Fibroblast of villous mesenchyme (primary cell): Measurements from ENCODE around the gene UBE2I. TPM values are rescaled to one million over a fixed set of nuclear protein-coding genes. Genes with fewer than 3 reads are reported as not detected.

Experiments used
- DNase-seq: peaks from one replicate; pipeline ENCODE4 v3.0.0-alpha.2; 2010; ENCODE audit warnings: low read depth
- H3K4me3 ChIP-seq: 2 replicates; pipeline ENCODE4 v1.5.1; 2011; ENCODE audit warnings: low read depth, mild to moderate bottlenecking, low read length
- total RNA-seq: library from RNA; depleted of rRNA; stranded (reverse); fragments of >200 nt; gene quantifications from 2 replicates; pipeline ENCODE4 v1.2.3, GENCODE V29; 2012
- TF ChIP-seq, protein P1 (sequence below): IDR thresholded peaks from 2 replicates; pipeline ENCODE4 v1.5.1; 2012; ENCODE audit warnings: low read depth, mild to moderate bottlenecking, low read length; ENCODE audit not compliant: insufficient read depth

Gene UBE2I
- total RNA-seq, 1 donor: 44.9 TPM

DNA sequence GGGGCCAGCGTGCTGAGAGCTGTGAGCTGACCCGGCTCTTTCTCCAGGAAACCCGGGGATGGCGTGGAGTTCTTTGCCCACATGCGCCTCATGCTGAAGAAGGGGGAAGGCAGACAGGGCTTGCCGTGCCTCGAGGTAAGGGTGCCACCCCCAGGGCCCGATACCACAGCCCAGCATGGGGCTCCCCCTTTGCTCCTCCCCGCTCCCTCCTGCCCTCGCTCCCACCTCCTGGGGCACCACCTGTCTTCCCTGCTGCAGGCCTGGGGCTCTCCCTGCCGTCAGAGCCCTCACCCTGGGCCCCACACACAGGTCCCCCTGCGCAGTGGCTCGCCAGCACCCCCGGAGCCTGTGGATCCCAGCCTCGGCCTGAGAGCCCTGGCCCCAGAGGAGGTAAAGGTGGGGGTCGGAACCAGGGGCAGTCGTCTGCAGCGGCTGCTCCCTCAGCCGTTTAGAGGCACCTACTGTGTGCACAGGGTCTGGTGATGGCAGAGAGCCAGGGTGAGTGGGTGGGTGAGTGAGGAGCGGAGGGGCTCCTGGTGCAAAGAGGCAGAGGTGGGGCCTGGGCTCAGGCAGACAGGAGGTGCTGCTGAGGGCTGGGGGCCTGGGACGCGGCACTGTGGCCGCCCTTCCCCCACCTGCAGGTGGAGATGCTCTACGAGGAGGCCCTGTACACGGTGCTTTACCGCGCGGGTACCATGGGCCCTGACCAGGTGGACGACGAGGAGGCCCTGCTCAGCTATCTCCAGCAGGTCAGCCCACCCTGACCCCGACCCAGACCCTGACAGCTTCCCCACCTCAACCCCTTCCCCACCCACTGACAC, 29.6 kb downstream of the UBE2I start:
- DNase-seq: no peak
- TF ChIP-seq, protein P1, sequence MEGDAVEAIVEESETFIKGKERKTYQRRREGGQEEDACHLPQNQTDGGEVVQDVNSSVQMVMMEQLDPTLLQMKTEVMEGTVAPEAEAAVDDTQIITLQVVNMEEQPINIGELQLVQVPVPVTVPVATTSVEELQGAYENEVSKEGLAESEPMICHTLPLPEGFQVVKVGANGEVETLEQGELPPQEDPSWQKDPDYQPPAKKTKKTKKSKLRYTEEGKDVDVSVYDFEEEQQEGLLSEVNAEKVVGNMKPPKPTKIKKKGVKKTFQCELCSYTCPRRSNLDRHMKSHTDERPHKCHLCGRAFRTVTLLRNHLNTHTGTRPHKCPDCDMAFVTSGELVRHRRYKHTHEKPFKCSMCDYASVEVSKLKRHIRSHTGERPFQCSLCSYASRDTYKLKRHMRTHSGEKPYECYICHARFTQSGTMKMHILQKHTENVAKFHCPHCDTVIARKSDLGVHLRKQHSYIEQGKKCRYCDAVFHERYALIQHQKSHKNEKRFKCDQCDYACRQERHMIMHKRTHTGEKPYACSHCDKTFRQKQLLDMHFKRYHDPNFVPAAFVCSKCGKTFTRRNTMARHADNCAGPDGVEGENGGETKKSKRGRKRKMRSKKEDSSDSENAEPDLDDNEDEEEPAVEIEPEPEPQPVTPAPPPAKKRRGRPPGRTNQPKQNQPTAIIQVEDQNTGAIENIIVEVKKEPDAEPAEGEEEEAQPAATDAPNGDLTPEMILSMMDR: no peak
- H3K4me3 ChIP-seq: no peak overlapping the region

DNA sequence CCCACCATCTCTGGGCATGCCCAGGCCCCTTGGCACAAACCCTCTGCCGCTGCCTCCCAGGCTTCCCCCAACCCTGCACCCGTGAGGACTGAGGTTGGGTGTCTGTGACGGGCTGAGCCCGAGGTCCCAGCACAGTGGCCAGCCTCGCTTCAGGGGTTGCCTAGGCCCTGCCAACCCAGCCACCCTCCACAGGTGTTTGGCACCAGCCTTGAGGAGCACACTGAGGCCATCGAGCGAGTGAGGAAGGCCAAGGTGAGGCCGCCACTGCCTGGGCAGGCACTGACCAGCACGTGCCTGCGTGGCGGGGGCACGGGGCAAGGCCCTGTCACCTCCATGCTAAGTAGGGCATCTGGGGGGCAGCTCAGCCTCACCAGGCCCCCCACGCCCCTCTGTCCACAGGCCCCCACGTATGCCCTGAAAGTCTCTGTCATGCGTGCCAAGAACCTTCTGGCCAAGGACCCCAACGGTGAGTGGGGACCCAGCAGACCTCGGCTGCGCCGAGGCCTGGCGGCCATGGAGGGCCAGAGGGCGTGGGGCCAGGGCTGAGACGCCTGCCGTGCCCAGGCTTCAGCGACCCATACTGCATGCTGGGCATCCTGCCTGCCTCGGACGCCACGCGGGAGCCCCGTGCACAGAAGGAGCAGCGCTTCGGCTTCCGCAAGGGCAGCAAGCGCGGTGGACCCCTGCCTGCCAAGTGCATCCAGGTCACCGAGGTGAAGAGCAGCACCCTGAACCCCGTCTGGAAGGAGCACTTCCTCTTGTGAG, 31.5 kb downstream of the UBE2I start:
- no peak overlapping the region for H3K4me3 ChIP-seq
- no peak for DNase-seq
- TF ChIP-seq, protein P1: no peak

DNA sequence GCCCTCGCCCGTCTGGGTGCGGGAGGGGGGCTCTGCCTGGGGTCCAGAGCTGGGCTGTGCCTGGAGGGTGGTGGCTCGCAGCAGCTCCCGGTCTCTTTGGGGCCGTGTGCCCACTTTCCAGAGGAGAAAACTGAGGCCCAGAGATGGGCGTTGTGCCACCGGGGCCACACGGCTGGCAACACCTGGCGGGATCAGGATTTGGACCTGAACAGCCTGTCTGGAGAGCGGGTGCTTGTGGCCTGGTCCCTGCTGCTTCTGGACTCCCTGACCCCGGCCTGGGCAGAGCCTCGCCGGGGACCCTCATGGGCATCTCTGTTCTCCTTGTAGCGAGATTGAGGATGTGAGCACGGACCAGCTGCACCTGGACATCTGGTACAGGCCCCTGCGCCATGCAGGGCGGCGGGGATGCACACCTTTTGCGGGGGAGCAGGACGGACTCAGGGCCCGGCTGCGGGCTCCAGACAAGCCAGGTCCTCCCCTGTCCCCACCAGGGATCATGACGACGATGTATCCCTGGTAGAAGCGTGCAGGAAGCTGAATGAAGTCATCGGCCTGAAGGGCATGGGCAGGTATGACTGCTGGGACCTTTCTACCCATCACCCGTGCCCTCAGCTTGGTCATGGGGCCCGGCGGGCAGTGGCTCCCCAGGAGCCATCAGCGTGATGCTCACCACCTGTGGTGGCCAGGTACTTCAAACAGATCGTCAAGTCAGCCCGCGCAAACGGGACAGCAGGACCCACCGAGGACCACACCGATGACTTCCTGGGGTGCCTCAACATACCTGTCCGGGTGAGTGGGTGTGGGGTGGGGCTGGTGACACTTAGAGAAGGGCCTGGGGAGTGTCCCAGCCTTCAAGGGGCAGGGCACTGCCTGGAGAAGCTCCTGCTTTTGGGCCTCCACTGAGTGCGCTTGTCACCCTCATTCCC, 32.3 kb downstream of the UBE2I start:
- DNase-seq: no peak
- no peak overlapping the region for H3K4me3 ChIP-seq
- TF ChIP-seq, protein P1: no peak

DNA sequence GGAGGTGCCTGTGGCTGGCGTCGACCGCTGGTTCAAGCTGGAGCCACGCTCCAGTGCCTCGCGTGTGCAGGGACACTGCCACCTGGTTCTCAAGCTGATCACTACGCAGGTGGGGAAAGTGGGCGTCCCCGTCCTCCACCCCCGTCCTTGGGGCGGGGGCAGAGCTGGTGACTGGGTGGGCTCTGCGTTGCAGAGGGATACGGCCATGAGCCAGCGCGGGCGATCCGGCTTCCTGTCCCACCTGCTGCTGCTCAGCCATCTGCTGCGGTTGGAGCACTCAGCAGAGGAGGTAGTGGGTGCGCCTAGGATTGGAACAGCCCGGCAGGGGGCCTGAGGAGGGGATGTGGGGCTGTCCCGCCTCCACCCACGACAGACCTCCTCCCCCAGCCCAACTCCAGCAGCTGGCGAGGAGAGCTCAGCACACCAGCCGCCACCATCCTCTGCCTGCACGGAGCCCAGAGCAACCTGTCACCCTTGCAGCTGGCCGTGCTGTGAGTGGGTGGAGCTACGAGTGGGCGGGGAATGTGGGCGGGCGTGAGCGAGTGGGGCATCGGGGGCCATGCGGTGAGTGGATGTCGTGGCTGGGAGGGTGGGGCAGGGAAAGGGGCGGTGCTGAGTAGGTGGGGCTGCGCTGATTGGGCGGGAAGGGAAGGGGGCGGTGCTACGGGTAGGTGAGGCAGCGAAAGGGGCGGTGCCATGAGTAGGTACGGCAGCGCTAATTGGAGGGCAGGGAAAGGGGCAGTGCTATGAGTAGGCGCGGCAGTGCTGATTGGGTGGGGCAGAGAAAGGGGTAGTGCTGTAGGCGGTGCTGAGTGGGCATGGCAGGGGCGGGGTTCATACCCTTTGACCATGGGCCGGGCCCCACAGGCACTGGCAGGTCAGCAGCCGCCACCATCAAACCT, 33.3 kb downstream of the UBE2I start:
- peak; percentile 90 for DNase-seq
- peak overlapping the region; percentile 32 for H3K4me3 ChIP-seq
- TF ChIP-seq, protein P1: no peak

DNA sequence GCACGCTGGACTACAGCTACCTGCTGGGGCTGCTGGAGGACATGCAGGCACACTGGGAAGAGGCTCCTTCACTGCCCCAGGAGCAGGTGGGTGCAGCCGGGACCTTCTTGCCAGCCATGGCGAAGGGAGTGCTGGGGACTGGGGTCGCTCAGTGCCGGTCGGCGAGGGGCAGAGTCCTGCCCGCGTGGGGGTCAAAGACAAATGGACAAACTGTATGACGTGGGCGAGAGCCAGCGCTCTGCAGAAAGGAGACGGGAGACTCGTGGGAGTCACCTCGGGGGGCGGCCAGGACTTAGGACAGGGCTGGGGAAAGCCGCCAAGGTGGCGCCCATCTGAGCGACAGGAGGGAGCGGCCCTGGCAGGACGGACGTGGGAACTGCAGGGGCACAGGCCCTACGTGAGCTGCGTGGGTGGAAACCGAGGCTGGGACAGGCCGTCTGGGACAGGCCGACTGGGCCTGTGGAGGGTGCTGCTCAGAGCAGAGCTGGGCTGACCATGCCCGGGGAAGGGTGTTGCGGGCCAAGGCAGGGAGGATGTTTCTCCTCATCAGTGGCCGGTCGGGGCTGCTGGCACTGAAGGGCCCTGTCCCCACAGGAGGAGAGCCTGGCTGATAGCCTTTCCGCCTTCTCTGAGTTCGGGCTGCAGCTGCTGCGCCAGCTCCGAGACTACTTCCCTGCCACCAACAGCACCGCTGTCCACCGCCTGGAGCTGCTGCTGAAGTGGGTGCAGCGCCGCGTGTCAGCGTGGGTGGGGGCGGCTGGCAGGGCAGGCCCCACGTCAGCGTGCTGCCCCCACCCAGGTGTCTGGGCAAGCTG, 34.2 kb downstream of the UBE2I start:
- peak overlapping the region; percentile 32 for H3K4me3 ChIP-seq
- DNase-seq: no peak
- TF ChIP-seq, protein P1: no peak
